ENCODE results near the gene GFI1. TPM values are rescaled to one million over a fixed set of nuclear protein-coding genes. Genes with fewer than 3 reads are reported as not detected.

Gene GFI1
- total RNA-seq, 1 experiment from 2014 or later, result 0.35 TPM

DNA sequence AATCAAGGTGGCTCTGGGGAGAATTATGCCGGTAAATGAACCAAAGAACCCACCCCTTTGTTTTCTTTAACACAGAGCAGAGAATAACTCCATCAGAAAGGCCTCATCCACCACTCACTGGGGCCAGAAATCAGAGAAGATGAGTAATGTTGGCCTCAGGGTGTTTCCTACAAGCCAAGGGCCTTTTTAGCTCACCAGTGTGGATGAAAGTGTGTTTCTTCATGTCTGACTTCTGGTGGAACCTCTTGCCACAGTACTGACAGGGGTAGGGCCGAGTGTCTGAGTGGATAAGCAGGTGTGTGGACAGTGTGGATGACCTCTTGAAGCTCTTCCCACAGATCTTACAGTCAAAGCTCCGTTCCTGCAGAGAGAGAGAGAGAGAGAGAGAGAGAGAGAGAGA lies 8.3 kb downstream of the GFI1 start (continued):
- TF ChIP-seq, protein P1, sequence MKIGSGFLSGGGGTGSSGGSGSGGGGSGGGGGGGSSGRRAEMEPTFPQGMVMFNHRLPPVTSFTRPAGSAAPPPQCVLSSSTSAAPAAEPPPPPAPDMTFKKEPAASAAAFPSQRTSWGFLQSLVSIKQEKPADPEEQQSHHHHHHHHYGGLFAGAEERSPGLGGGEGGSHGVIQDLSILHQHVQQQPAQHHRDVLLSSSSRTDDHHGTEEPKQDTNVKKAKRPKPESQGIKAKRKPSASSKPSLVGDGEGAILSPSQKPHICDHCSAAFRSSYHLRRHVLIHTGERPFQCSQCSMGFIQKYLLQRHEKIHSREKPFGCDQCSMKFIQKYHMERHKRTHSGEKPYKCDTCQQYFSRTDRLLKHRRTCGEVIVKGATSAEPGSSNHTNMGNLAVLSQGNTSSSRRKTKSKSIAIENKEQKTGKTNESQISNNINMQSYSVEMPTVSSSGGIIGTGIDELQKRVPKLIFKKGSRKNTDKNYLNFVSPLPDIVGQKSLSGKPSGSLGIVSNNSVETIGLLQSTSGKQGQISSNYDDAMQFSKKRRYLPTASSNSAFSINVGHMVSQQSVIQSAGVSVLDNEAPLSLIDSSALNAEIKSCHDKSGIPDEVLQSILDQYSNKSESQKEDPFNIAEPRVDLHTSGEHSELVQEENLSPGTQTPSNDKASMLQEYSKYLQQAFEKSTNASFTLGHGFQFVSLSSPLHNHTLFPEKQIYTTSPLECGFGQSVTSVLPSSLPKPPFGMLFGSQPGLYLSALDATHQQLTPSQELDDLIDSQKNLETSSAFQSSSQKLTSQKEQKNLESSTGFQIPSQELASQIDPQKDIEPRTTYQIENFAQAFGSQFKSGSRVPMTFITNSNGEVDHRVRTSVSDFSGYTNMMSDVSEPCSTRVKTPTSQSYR (CRISPR knock-in tag; IDR thresholded peaks at IDR 0.05), result no peak
- no peak for TF ChIP-seq ELF4 (CRISPR knock-in tag; IDR thresholded peaks at IDR 0.05; ENCODE audit: low read depth)

DNA sequence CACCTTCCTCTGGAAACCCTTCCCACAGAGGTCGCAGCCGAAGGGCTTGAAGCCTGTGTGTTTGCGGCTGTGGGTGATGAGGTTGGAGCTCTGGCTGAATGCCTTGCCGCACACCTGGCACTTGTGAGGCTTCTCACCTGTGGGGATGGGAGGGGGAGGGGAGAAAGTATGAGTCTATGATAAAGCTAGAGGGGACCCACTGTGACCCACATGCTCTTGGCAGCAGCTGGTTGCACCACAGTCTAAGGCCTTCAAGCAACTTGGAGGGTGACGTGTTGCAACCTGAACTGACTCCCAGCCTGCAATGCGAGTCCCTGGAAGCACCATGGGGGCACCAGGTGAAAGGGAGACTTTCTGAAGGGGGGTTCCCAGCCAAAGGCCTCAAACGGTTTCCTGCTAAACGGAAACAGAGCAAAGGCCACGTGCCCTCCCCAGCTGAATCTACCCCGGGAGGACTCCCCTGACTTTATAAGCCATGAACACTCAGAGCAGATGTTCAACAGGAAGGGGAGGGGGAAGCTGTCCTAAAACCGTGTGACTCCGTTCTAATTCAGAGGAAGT lies 10.6 kb downstream of the GFI1 start:
- peaks cover 14% of the 10 kb centered on the region for H3K36me3 Mint-ChIP-seq
- TF ChIP-seq MAX (CRISPR knock-in tag; IDR thresholded peaks at IDR 0.05) (peak; percentile 36; the same call in 1 of the 2 replicates), USF2 (CRISPR knock-in tag; IDR thresholded peaks at IDR 0.05) (0 out of 2 replicates have a peak, but pooled peaks have one; percentile 21)
- TF ChIP-seq, protein P2, sequence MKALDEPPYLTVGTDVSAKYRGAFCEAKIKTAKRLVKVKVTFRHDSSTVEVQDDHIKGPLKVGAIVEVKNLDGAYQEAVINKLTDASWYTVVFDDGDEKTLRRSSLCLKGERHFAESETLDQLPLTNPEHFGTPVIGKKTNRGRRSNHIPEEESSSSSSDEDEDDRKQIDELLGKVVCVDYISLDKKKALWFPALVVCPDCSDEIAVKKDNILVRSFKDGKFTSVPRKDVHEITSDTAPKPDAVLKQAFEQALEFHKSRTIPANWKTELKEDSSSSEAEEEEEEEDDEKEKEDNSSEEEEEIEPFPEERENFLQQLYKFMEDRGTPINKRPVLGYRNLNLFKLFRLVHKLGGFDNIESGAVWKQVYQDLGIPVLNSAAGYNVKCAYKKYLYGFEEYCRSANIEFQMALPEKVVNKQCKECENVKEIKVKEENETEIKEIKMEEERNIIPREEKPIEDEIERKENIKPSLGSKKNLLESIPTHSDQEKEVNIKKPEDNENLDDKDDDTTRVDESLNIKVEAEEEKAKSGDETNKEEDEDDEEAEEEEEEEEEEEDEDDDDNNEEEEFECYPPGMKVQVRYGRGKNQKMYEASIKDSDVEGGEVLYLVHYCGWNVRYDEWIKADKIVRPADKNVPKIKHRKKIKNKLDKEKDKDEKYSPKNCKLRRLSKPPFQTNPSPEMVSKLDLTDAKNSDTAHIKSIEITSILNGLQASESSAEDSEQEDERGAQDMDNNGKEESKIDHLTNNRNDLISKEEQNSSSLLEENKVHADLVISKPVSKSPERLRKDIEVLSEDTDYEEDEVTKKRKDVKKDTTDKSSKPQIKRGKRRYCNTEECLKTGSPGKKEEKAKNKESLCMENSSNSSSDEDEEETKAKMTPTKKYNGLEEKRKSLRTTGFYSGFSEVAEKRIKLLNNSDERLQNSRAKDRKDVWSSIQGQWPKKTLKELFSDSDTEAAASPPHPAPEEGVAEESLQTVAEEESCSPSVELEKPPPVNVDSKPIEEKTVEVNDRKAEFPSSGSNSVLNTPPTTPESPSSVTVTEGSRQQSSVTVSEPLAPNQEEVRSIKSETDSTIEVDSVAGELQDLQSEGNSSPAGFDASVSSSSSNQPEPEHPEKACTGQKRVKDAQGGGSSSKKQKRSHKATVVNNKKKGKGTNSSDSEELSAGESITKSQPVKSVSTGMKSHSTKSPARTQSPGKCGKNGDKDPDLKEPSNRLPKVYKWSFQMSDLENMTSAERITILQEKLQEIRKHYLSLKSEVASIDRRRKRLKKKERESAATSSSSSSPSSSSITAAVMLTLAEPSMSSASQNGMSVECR (CRISPR knock-in tag; IDR thresholded peaks at IDR 0.05; ENCODE audit: borderline replicate concordance), result no peak
- peak; percentile 7 for ATAC-seq
- POLR2A ChIA-PET, result no interaction called here
- DNase-seq (ENCODE audit: low spot score), result peak; percentile 20
- no peak overlapping the region for H3K4me3 Mint-ChIP-seq
- H3K27ac Mint-ChIP-seq, result no peak overlapping the region
- no peaks in the 10 kb centered on the region for H3K9me3 Mint-ChIP-seq
- CTCF ChIA-PET, result interaction anchor here (0.5 to 0.8 kb wide), 2 partner anchors 10 to 64 kb away, joined by 3 read pairs; no protein-coding TSS in a partner anchor
- peaks cover 85% of the 10 kb centered on the region for H3K27me3 Mint-ChIP-seq (ENCODE audit: low read depth)
- H3K4me1 Mint-ChIP-seq, result peaks cover 39% of the 10 kb centered on the region

- no peak overlapping the region for H3K4me3 Mint-ChIP-seq
- peaks cover 33% of the 10 kb centered on the region for H3K4me1 Mint-ChIP-seq
- ATAC-seq (no peak), DNase-seq (ENCODE audit: low spot score) (no peak)
- no peaks in the 10 kb centered on the region for H3K9me3 Mint-ChIP-seq
- H3K27me3 Mint-ChIP-seq (ENCODE audit: low read depth), result peaks cover 74% of the 10 kb centered on the region
- ChIA-PET CTCF (interaction anchor here (1.5 kb wide), 1 partner anchor 10 kb away, joined by 10 read pairs; no protein-coding TSS in a partner anchor), POLR2A (no interaction called here)
- peaks cover 14% of the 10 kb centered on the region for H3K36me3 Mint-ChIP-seq
- no peak overlapping the region for H3K27ac Mint-ChIP-seq
- TF ChIP-seq TCF7 (CRISPR knock-in tag; IDR thresholded peaks at IDR 0.05; ENCODE audit: low read depth) (no peak), GRHL2 (CRISPR knock-in tag; IDR thresholded peaks at IDR 0.05; ENCODE audit: insufficient replicate concordance, severe bottlenecking) (no peak), GTF2I (CRISPR knock-in tag; conservative IDR thresholded peaks at IDR 0.05) (no peak), NR1H2 (CRISPR knock-in tag; IDR thresholded peaks at IDR 0.05) (no peak), SMAD3 (CRISPR knock-in tag; IDR thresholded peaks at IDR 0.05; ENCODE audit: borderline replicate concordance) (no peak), ETV6 (CRISPR knock-in tag; IDR thresholded peaks at IDR 0.05) (no peak), ZNF232 (CRISPR knock-in tag; IDR thresholded peaks at IDR 0.05) (no peak), TEAD4 (CRISPR knock-in tag; IDR thresholded peaks at IDR 0.05) (no peak), NFYB (CRISPR knock-in tag; conservative IDR thresholded peaks at IDR 0.05; ENCODE audit: low read depth) (no peak), KAT7 (CRISPR knock-in tag; IDR thresholded peaks at IDR 0.05; ENCODE audit: borderline replicate concordance) (no peak), CBFB (CRISPR knock-in tag; IDR thresholded peaks at IDR 0.05; ENCODE audit: low read depth) (no peak), USF1 (CRISPR knock-in tag; IDR thresholded peaks at IDR 0.05) (no peak), ZNF138 (CRISPR knock-in tag; conservative IDR thresholded peaks at IDR 0.05) (no peak), PRRX2 (CRISPR knock-in tag; IDR thresholded peaks at IDR 0.05) (no peak)
- TF ChIP-seq, protein P3, sequence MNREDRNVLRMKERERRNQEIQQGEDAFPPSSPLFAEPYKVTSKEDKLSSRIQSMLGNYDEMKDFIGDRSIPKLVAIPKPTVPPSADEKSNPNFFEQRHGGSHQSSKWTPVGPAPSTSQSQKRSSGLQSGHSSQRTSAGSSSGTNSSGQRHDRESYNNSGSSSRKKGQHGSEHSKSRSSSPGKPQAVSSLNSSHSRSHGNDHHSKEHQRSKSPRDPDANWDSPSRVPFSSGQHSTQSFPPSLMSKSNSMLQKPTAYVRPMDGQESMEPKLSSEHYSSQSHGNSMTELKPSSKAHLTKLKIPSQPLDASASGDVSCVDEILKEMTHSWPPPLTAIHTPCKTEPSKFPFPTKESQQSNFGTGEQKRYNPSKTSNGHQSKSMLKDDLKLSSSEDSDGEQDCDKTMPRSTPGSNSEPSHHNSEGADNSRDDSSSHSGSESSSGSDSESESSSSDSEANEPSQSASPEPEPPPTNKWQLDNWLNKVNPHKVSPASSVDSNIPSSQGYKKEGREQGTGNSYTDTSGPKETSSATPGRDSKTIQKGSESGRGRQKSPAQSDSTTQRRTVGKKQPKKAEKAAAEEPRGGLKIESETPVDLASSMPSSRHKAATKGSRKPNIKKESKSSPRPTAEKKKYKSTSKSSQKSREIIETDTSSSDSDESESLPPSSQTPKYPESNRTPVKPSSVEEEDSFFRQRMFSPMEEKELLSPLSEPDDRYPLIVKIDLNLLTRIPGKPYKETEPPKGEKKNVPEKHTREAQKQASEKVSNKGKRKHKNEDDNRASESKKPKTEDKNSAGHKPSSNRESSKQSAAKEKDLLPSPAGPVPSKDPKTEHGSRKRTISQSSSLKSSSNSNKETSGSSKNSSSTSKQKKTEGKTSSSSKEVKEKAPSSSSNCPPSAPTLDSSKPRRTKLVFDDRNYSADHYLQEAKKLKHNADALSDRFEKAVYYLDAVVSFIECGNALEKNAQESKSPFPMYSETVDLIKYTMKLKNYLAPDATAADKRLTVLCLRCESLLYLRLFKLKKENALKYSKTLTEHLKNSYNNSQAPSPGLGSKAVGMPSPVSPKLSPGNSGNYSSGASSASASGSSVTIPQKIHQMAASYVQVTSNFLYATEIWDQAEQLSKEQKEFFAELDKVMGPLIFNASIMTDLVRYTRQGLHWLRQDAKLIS (CRISPR knock-in tag; IDR thresholded peaks at IDR 0.05; ENCODE audit: borderline replicate concordance), result no peak
Observed at GRCh38 chr1:92475029-92475428, 11.7 kb downstream of the GFI1 start.

All from WTC11 (cell line).